Jurkat, Clone E6-1 (cell line): Measurements from ENCODE around the gene TMOD4. TPM values are rescaled to one million over a fixed set of nuclear protein-coding genes. Genes with fewer than 3 reads are reported as not detected.
"Not testable (repeated sequence)": the region's sequence is repeated elsewhere in the genome, so short reads cannot be mapped to it uniquely, and the experiment has no call there.

Experiments used
- DNase-seq: peaks from one replicate; pipeline ENCODE4 v3.0.0-alpha.2; 2011; ENCODE audit warnings: low read depth, low spot score
- H3K4me3 ChIP-seq: 2 replicates; pipeline ENCODE4 v1.5.1; 2011; ENCODE audit warnings: mild to moderate bottlenecking, low read length, control low read depth, moderate library complexity
- polyA plus RNA-seq: library from polyadenylated mRNA; unstranded; fragments of >200 nt; gene quantifications from one replicate; pipeline ENCODE4 v1.2.1, GENCODE V29; 2012; ENCODE audit warnings: missing spikeins; ENCODE audit not compliant: insufficient read length, insufficient read depth

Gene TMOD4
- polyA plus RNA-seq = 4.8 TPM

DNA sequence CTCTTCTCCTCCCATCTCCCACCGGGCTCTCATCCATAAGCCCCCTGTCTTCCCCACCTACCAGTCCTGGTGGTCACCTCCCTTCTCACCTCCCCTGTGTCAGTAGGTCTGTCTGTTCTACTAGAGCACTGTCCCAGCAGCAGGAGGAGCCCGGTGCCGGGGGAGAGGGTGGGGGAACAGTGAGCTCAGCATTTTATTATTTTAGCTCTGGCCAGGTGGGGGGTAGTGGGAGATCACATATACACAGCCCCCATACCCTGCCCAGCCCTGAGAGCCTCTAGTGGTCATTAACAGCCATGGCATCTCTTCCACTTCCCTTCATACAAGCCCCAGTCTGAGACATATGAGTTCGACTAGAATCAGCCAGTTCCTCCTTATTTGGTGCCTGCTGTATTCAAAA, at the start of gene TMOD4:
TSS of gene TMOD4 (minus strand) at position 119 of the 400 bp plus-strand sequence. CDS start 1,106 bp downstream, outside the sequence.
- no peak within 1 kb of the TSS for H3K4me3 ChIP-seq
- no peak for DNase-seq

GRCh38 chr1:151222130-151222529, 46.3 kb upstream of the TMOD4 start:
- H3K4me3 ChIP-seq = no peak overlapping the region
- no peak for DNase-seq

GRCh38 chr1:151221616-151222015, 45.8 kb upstream of the TMOD4 start:
- no peak overlapping the region for H3K4me3 ChIP-seq
- DNase-seq = no peak

DNA sequence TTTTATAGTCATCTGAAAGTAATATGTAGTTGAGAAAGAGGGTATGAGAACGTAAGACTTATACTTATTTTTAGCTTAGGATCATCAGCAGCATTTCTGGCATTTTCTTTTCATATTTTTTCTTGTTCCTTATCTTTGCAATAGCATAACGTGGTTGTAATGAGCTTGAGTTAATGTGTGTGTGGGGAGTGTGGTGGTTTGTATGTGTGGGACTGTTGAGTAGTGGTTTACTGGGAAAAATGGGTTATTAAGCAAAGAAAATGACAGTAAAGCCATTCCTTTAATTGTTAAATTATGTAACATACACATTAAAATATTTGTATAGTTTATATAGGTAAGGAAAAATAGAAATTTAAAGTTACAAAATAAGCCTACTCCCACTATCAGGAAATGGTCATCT, 37.8 kb upstream of the TMOD4 start:
- DNase-seq = no peak
- H3K4me3 ChIP-seq = no peak overlapping the region

GRCh38 chr1:151211972-151212705, 36.4 kb upstream of the TMOD4 start:
- no peak overlapping the region for H3K4me3 ChIP-seq
- peak; percentile 66 for DNase-seq

DNA sequence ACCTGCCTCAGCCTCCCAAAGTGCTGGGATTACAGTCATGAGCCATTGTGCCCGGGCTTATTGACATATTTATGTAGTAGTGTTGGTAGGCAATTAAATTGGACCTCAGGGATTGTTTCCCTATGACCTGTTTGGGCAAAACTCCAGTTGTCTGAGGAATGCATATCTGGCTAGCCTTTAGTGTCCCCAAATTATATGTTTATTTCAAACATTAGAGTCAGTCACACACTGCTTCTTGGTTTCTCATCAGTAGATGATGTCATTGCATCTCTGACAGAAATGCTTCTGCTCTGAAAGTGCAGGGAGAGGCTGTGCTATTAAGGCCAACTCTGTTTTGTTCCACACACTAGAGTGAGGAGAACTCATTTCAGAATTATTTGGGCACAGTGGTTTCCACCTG, 35.0 kb upstream of the TMOD4 start:
- no peak for DNase-seq

GRCh38 chr1:151205381-151205965, 29.7 kb upstream of the TMOD4 start:
- DNase-seq, H3K4me3 ChIP-seq: not testable (repeated sequence)

More for the DNA sequence above, 35.0 kb upstream of the TMOD4 start:
- no peak overlapping the region for H3K4me3 ChIP-seq

GRCh38 chr1:151199873-151200581, 24.2 kb upstream of the TMOD4 start:
- DNase-seq = no peak
- H3K4me3 ChIP-seq = peak overlapping the region; percentile 83

GRCh38 chr1:151198254-151199127, 22.7 kb upstream of the TMOD4 start, which contains the start of gene PIP5K1A:
PIP5K1A (plus strand) TSS chr1:151198552; CDS start chr1:151198997, 445 bp downstream.
- peak within 1 kb of the TSS; percentile 83 for H3K4me3 ChIP-seq
- peak; percentile 98 for DNase-seq

GRCh38 chr1:151197863-151198253, 22.1 kb upstream of the TMOD4 start:
- H3K4me3 ChIP-seq = peak overlapping the region; percentile 83
- no peak for DNase-seq

DNA sequence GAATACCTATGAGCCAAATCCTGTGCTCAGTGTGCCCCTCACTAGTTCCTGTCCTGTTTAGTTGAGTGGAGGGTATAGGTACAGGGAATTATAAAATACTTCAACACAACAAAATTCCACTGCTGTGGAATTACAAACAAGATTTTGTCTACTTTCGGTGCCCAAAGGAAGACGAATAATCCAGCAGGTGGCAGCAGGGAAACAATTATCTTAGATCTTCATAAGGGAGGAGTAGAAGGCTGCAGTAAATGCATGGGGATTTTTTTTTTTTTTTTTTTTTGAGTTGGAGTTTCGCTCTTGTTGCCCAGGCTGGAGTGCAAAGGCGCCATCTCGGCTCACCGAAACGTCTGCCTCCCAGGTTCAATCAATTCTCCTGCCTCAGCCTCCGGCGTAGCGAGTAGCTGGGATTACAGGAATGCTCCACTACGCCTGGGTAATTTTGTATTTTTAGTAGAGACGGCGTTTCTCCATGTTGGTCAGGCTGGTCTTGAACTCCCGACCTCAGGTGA, 20.6 kb upstream of the TMOD4 start:
- DNase-seq = peak; percentile 76

GRCh38 chr1:151194894-151195594, 19.3 kb upstream of the TMOD4 start:
- DNase-seq, H3K4me3 ChIP-seq: not testable (repeated sequence)

More for the DNA sequence above, 20.6 kb upstream of the TMOD4 start:
- peak overlapping the region; percentile 41 for H3K4me3 ChIP-seq

DNA sequence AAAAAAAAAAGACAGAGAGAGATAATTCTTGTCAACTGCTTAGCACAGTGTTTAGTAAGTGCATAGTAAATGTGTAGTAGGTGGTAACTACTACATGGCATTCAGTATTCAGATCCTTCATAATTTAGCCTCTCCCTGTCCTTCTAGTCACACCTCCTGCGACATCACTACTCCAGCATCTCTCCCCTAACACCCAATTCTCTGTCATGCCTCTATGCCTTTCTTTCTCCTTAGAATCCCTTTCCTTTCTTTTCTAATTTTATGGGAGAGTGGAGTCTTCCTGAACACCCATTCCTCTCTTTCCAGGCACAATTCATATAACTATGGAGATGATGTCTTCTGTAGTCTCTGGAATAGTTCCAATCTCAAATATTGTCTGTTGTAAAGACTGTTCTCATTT, 18.1 kb upstream of the TMOD4 start:
- no peak for DNase-seq
- H3K4me3 ChIP-seq = no peak overlapping the region

DNA sequence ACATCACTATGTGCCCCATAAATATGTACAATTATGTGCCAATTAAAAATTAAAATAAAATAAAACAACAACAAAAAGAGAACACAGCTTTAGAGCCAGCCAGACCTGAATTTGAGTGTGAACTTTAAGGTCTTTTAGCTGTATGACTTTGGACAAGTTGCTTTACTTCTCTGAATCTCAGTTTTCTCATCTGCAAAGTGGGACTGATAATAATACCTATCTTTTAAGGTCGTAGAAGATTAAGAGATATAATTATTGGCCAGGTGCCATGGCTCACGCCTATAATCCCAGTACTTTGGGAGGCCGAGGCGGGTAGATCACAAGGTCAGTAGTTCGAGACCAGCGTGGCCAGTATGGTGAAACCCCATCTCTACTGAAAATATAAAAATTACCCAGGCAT, 17.5 kb upstream of the TMOD4 start:
- no peak for DNase-seq
- no peak overlapping the region for H3K4me3 ChIP-seq

GRCh38 chr1:151192047-151192446, 16.3 kb upstream of the TMOD4 start:
- H3K4me3 ChIP-seq = no peak overlapping the region
- no peak for DNase-seq

GRCh38 chr1:151189637-151190445, 14.1 kb upstream of the TMOD4 start, which contains the start of gene VPS72:
VPS72 (minus strand) TSS chr1:151190197; CDS start chr1:151190121, 76 bp downstream.
- H3K4me3 ChIP-seq = peak within 1 kb of the TSS; percentile 78
- DNase-seq = peak; percentile 91

DNA sequence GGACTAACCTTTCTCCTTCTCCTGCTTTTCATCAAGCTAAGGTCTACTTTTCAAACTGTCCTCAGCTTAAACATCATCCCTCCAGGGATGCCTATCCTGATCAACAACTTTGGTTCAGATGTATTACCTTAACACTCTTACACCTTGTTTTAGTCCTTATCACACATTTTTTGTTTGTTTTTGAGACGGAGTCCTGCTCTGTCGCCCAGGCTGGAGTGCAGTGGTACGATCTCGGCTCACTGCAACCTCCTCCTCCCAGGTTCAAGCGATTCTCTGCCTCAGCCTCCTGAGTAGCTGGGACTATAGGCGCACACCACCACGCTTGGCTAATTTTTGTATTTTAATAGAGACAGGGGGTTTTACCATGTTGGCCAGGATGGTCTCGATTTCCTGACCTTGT, 12.9 kb upstream of the TMOD4 start:
- H3K4me3 ChIP-seq = peak overlapping the region; percentile 78
- not testable (repeated sequence) for DNase-seq
